Keratinocyte (primary cell): ENCODE data around the gene ARNT2. TPM values are rescaled to one million over a fixed set of nuclear protein-coding genes. Genes with fewer than 3 reads are reported as not detected.

Experiments
- DNase-seq: peaks from one replicate; pipeline ENCODE4 v3.0.0-alpha.2; 2011; ENCODE audit warnings: low read depth, missing footprints, low spot score
- FAIRE-seq: peaks from 2 replicates; lab custom pipeline; 2011; peaks lifted over from hg19 to GRCh38; lab: Jason Lieb, UNC
- H2AFZ ChIP-seq: 2 replicates; pipeline ENCODE4 v1.6.0; 2012; ENCODE audit warnings: low read length, control low read depth, inconsistent platforms; ENCODE audit not compliant: control insufficient read depth
- H3K27ac ChIP-seq: 2 replicates; pipeline ENCODE4 v1.5.1; 2011; ENCODE audit warnings: low read length; ENCODE audit not compliant: control insufficient read depth, insufficient read depth
- H3K27me3 ChIP-seq: 3 replicates; pipeline ENCODE4 v1.6.0; 2011; ENCODE audit warnings: low read length; ENCODE audit not compliant: control insufficient read depth, insufficient read depth; ENCODE audit errors: extremely low read depth
- H3K36me3 ChIP-seq, 2 experiments: 2 replicates in 1 of 2; 3 replicates in 1 of 2; pipeline ENCODE4 v1.5.1; 2011; ENCODE audit warnings: low read length in 2 of 2, mild to moderate bottlenecking in 1 of 2; ENCODE audit not compliant: control insufficient read depth in 2 of 2, insufficient read depth in 2 of 2; ENCODE audit errors: extremely low read depth in 1 of 2
- H3K4me1 ChIP-seq: 3 replicates; pipeline ENCODE4 v1.5.1; 2011; ENCODE audit warnings: low read length; ENCODE audit not compliant: control insufficient read depth, insufficient read depth; ENCODE audit errors: extremely low read depth
- H3K4me2 ChIP-seq: 3 replicates; pipeline ENCODE4 v1.6.0; 2011; ENCODE audit warnings: low read depth, low read length; ENCODE audit not compliant: control insufficient read depth, insufficient read depth; ENCODE audit errors: extremely low read depth
- H3K4me3 ChIP-seq, 3 experiments: fragments of 200-600 bp in 1 of 3; sonication (generic) in 1 of 3; 2 replicates in 2 of 3; 3 replicates in 1 of 3; pipeline ENCODE4 v1.5.1; 2011 to 2016; ENCODE audit warnings: low read length in 3 of 3, mild to moderate bottlenecking in 3 of 3, control low read depth in 2 of 3, inconsistent platforms in 1 of 3, low read depth in 1 of 3, mixed read lengths in 1 of 3, mixed run types in 1 of 3, moderate library complexity in 1 of 3; ENCODE audit not compliant: control insufficient read depth in 2 of 3, insufficient read depth in 2 of 3; ENCODE audit errors: extremely low read depth in 1 of 3
- H3K79me2 ChIP-seq: 2 replicates; pipeline ENCODE4 v1.6.0; 2012; ENCODE audit warnings: low read length; ENCODE audit not compliant: control insufficient read depth, insufficient read depth
- H3K9ac ChIP-seq: 3 replicates; pipeline ENCODE4 v1.6.0; 2011; ENCODE audit warnings: low read length; ENCODE audit not compliant: control insufficient read depth, insufficient read depth; ENCODE audit errors: extremely low read depth
- H3K9me1 ChIP-seq: 3 replicates; pipeline ENCODE4 v1.6.0; 2011; ENCODE audit warnings: low read length; ENCODE audit not compliant: control insufficient read depth, insufficient read depth; ENCODE audit errors: extremely low read depth
- H3K9me3 ChIP-seq: 2 replicates; pipeline ENCODE4 v1.5.1; 2012; ENCODE audit warnings: low read depth, low read length; ENCODE audit not compliant: control insufficient read depth
- H4K20me1 ChIP-seq: 3 replicates; pipeline ENCODE4 v1.6.0; 2011; ENCODE audit warnings: low read length; ENCODE audit not compliant: control insufficient read depth, insufficient read depth; ENCODE audit errors: extremely low read depth
- CTCF ChIP-seq, 3 experiments: IDR thresholded peaks in 1 of 3; conservative IDR thresholded peaks in 1 of 3; optimal IDR thresholded peaks in 1 of 3; 2 replicates in 2 of 3; 3 replicates in 1 of 3; pipeline versions ENCODE3 to v1.5.1; 2011; ENCODE audit warnings: low read length in 3 of 3, mild to moderate bottlenecking in 3 of 3, moderate library complexity in 2 of 3, control low read depth in 1 of 3, inconsistent platforms in 1 of 3; ENCODE audit not compliant: insufficient read depth in 2 of 3; ENCODE audit errors: extremely low read depth in 1 of 3
- EZH2 ChIP-seq: IDR thresholded peaks from one replicate; pipeline ENCODE4 v1.6.1; 2012; ENCODE audit warnings: inconsistent platforms, mild to moderate bottlenecking, low read length, moderate library complexity
- dilution Hi-C: fragments of 300-500 bp; cut with MboI; formaldehyde crosslinking; loops from one replicate; pipeline ENCODE4 v1.7.0; 2020; ENCODE audit warnings: low sequenced_read_pairs; ENCODE audit not compliant: extremely low pct_ligation_motif_present
- polyA plus RNA-seq, 5 experiments: library from polyadenylated mRNA; depleted of rRNA in 3 of 5; stranded (reverse) in 3 of 5; stranded (forward) in 1 of 5; unstranded in 1 of 5; fragments of >200 nt; gene quantifications; 1 replicate in 1 of 5; 2 replicates in 3 of 5; 3 replicates in 1 of 5; pipeline versions ENCODE4 v1.2.1 to v1.2.3, GENCODE V29; 2011 to 2012; ENCODE audit warnings: missing spikeins in 2 of 5, low read depth in 1 of 5, low replicate concordance in 1 of 5

ARNT2 gene
- polyA plus RNA-seq, 1 donor (not counting 4 experiments of a cell fraction or from before 2014, with no cell fraction given) = 0.16 TPM

GRCh38 chr15:80433836-80434235, 29.7 kb downstream of the ARNT2 start:
- dilution Hi-C loops = no loop called here

GRCh38 chr15:80434926-80435720, 30.9 kb downstream of the ARNT2 start:
- H3K9me1 ChIP-seq = no peaks in the 10 kb centered on the region
- no peak for TF ChIP-seq EZH2
- no peak for TF ChIP-seq CTCF (optimal IDR thresholded peaks at IDR 0.05 in 1 of 3, IDR thresholded peaks at IDR 0.05 in 1 of 3, conservative IDR thresholded peaks at IDR 0.05 in 1 of 3; ENCODE audit: extremely low read depth in 1 of 3, insufficient read depth in 2 of 3, low read length in 3 of 3)
- no peaks in the 10 kb centered on the region for H3K36me3 ChIP-seq
- no peak overlapping the region for H3K4me2 ChIP-seq
- no peak overlapping the region for H3K4me3 ChIP-seq
- no peak overlapping the region for H2AFZ ChIP-seq
- H3K27me3 ChIP-seq = no peaks in the 10 kb centered on the region
- dilution Hi-C loops = no loop called here
- no peaks in the 10 kb centered on the region for H4K20me1 ChIP-seq
- H3K9me3 ChIP-seq = no peaks in the 10 kb centered on the region
- H3K4me1 ChIP-seq = peaks cover 15% of the 10 kb centered on the region
- H3K27ac ChIP-seq = no peak overlapping the region
- FAIRE-seq (no peak), DNase-seq (no peak)
- no peaks in the 10 kb centered on the region for H3K79me2 ChIP-seq
- H3K9ac ChIP-seq = no peak overlapping the region

More at GRCh38 chr15:80433836-80434235, 29.7 kb downstream of the ARNT2 start:
- TF ChIP-seq EZH2 (no peak), CTCF (optimal IDR thresholded peaks at IDR 0.05 in 1 of 3, IDR thresholded peaks at IDR 0.05 in 1 of 3, conservative IDR thresholded peaks at IDR 0.05 in 1 of 3; ENCODE audit: extremely low read depth in 1 of 3, insufficient read depth in 2 of 3, low read length in 3 of 3) (no peak)
- Histone ChIP-seq H3K9ac (no peak overlapping the region), H3K9me1 (no peaks in the 10 kb centered on the region), H3K9me3 (no peaks in the 10 kb centered on the region), H4K20me1 (no peaks in the 10 kb centered on the region), H3K27ac (no peak overlapping the region), H2AFZ (no peak overlapping the region), H3K4me3 (no peak overlapping the region), H3K4me2 (no peak overlapping the region), H3K27me3 (no peaks in the 10 kb centered on the region), H3K36me3 (no peaks in the 10 kb centered on the region), H3K79me2 (no peaks in the 10 kb centered on the region), H3K4me1 (peaks cover 15% of the 10 kb centered on the region)
- FAIRE-seq = no peak
- no peak for DNase-seq
